ENCODE measurements around the gene RUNX2. TPM values are rescaled to one million over a fixed set of nuclear protein-coding genes. Genes with fewer than 3 reads are reported as not detected.

Gene RUNX2
- total RNA-seq, 2 donors from 2014 or later: 30.8 to 33.7 TPM

GRCh38 chr6:45441851-45442453 is 113.8 kb downstream of the RUNX2 start:
- Mint-ChIP-seq H3K36me3 (ENCODE audit: low read depth) (peaks cover 100% of the 10 kb centered on the region), H3K4me1 (peaks cover 55% of the 10 kb centered on the region), H3K27me3 (no peaks in the 10 kb centered on the region), H3K27ac (peak overlapping the region; percentile 93), H3K4me3 (peak overlapping the region; percentile 76), H3K9me3 (no peaks in the 10 kb centered on the region)
- peak; percentile 76 for ATAC-seq (replicated peaks)

DNA sequence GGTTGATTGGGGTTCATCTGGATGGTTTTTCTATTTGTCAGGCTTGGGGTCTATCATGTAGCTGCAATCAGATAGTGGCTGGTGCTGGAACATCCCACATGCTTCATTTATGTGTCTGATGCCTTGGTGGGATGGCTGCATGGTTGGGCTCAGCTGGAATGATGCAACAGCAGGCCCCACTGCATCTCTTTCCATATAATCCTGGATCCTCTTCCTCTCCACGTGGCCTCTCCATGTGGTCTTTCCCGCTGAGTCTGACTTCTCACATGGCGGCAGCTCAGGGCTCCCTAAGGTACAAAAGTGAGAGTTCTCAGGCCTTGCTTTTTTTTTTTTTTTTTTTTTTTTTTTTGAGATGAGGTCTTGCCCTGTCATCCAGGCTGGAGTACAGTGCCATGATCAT is 114.6 kb downstream of the RUNX2 start:
- peaks cover 100% of the 10 kb centered on the region for H3K36me3 Mint-ChIP-seq (ENCODE audit: low read depth)
- H3K4me1 Mint-ChIP-seq: peaks cover 51% of the 10 kb centered on the region
- no peaks in the 10 kb centered on the region for H3K27me3 Mint-ChIP-seq
- H3K9me3 Mint-ChIP-seq: no peaks in the 10 kb centered on the region
- peak overlapping the region; percentile 76 for H3K4me3 Mint-ChIP-seq
- H3K27ac Mint-ChIP-seq: peak overlapping the region; percentile 93
- ATAC-seq (replicated peaks): no peak

- Mint-ChIP-seq H3K4me3 (peak overlapping the region; percentile 74), H3K36me3 (ENCODE audit: low read depth) (peaks cover 100% of the 10 kb centered on the region), H3K9me3 (no peaks in the 10 kb centered on the region), H3K27me3 (no peaks in the 10 kb centered on the region), H3K27ac (peak overlapping the region; percentile 91), H3K4me1 (peaks cover 49% of the 10 kb centered on the region)
- ATAC-seq (replicated peaks): no peak
These were observed 117.2 kb downstream of the RUNX2 start for GRCh38 chr6:45445364-45445748.

DNA sequence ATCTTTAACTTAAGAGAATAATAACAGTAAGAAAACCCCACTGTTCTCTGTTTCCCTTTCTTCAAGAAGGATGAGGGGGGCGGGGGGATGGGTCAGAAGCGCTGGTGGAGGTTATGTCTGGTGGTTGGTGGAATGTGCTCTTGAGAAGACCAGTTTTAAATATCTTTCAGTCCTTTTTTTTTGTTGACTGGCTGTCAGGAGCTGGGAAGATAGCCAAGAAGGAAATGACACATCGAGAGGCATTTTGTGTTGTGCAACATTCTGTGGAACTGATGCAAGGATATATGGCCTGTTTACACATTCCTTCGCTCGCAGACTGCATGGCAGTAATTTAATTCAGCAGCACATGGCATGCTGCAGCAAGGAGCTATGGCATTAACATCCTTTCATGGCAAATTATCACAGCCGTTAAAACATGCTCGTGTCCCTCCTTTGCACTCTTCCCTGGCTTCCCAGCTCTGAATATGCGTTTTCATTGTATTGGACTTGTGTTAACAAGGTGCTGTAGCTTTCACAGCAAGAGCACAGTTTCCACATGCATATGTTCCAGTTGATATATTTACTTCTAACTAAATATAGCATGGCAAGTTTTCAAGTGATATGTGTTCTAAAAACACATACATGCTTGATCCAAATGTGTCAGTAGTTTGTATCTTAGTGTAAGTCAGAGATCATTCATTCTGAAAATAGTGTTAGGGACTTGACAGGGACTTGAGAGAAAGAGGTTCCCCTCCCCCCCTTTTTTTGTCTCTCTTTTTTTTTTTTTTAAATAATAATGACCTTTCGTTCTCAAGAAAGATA is 117.8 kb downstream of the RUNX2 start:
- H3K36me3 Mint-ChIP-seq (ENCODE audit: low read depth): peaks cover 100% of the 10 kb centered on the region
- peak; percentile 42 for ATAC-seq (replicated peaks)
- H3K4me1 Mint-ChIP-seq: peaks cover 53% of the 10 kb centered on the region
- no peaks in the 10 kb centered on the region for H3K27me3 Mint-ChIP-seq
- H3K9me3 Mint-ChIP-seq: no peaks in the 10 kb centered on the region
- peak overlapping the region; percentile 74 for H3K4me3 Mint-ChIP-seq
- peak overlapping the region; percentile 91 for H3K27ac Mint-ChIP-seq

DNA sequence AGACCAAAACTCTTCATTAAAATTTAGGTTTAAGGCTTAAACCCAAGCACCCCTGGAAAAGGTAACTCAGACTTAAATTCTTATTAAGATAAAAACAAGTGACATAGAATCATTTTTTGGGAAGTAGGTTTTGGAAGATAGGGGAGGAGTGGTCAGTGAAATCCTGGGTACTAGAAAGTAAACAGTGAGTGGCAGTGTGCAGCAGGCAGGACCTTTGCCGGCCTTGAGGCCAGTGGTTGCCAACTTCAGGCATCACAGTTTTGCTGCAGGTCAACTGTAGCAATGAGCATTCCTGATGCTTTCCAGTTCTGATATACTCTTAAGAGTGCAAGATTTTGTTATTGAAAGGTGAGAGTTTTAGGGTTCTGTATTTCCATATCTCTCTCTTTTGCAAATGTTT is 118.9 kb downstream of the RUNX2 start:
- H3K27me3 Mint-ChIP-seq: no peaks in the 10 kb centered on the region
- H3K27ac Mint-ChIP-seq: peak overlapping the region; percentile 91
- H3K9me3 Mint-ChIP-seq: no peaks in the 10 kb centered on the region
- no peak for ATAC-seq (replicated peaks)
- no peak overlapping the region for H3K4me3 Mint-ChIP-seq
- peaks cover 53% of the 10 kb centered on the region for H3K4me1 Mint-ChIP-seq
- H3K36me3 Mint-ChIP-seq (ENCODE audit: low read depth): peaks cover 100% of the 10 kb centered on the region

GRCh38 chr6:45447716-45448115 is 119.6 kb downstream of the RUNX2 start:
- Mint-ChIP-seq H3K36me3 (ENCODE audit: low read depth) (peaks cover 100% of the 10 kb centered on the region), H3K4me1 (peaks cover 52% of the 10 kb centered on the region), H3K4me3 (peak overlapping the region; percentile 66), H3K27me3 (no peaks in the 10 kb centered on the region), H3K9me3 (no peaks in the 10 kb centered on the region), H3K27ac (peak overlapping the region; percentile 75)
- ATAC-seq (replicated peaks): no peak

DNA sequence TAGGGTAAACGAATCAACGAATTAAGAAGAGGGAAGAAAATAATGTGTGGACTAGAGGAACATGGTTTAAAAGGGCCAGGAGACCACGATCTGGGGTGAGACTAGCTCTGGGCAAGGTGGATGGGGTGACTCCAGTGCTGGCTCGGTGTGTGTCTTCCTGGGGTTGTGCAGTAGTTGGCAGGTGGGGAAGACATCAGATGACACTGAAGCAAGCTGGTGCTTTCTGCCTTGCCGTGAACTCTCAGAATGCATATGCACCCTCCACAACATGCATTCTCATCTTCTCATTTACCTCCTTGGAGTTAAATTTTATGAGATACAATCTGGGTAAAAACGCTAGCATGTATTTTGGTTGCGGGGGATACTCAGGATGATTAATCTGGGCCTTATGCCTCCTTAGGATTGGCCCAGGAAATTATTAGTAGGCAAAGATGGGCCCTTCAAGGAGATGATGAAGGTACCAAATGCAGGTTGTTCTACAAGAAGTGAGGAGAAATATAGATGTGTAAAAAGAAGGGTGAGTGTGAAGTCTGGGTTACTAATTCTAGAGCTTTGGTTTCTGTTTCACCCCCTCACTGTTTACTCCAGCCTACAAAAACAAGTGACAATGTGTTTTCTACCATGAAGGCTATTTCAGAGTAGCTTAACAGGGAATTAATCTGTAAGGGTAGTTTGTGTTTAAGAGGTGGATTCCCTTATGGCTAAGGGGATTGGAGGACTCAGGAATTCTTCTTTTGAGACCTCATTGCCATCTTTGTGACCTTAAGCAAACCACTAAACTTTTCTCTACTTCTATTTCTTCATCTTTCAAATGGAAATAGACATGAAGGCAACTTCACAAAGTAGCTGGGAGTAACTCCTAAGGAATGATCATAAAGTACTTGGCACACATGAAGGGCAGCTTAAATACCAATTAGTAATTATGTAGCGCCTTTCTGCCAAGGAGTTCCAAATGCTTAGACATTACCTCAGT is 120.6 kb downstream of the RUNX2 start:
- peaks cover 97% of the 10 kb centered on the region for H3K36me3 Mint-ChIP-seq (ENCODE audit: low read depth)
- ATAC-seq (replicated peaks): peak; percentile 72

DNA sequence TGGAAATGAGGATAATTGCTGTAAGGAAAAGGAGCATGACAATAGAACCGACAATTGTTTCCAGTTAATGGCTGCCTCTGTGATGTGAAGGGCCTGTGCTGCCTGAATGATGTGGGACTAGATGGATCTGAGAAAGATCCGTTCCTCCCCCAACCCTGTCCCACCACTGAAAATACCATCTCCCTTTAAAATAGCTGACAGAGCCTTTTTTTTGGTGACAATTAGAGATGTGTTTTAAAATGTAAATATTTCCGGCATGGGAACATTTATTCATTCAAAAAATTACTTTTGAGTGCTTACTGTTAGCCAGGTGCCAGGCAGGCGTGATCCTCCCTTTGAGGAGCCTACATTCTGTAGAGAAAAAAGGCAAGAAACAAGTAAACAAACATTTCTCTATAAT is 122.0 kb downstream of the RUNX2 start:
- ATAC-seq (replicated peaks): no peak
- Mint-ChIP-seq H3K9me3 (no peaks in the 10 kb centered on the region), H3K27me3 (no peaks in the 10 kb centered on the region), H3K4me3 (peak overlapping the region; percentile 41), H3K36me3 (ENCODE audit: low read depth) (peaks cover 97% of the 10 kb centered on the region), H3K27ac (peak overlapping the region; percentile 39), H3K4me1 (peaks cover 58% of the 10 kb centered on the region)

More for the DNA sequence above, 120.6 kb downstream of the RUNX2 start:
- Mint-ChIP-seq H3K9me3 (no peaks in the 10 kb centered on the region), H3K4me1 (peaks cover 55% of the 10 kb centered on the region), H3K4me3 (peak overlapping the region; percentile 66), H3K27me3 (no peaks in the 10 kb centered on the region), H3K27ac (peak overlapping the region; percentile 75)

- Mint-ChIP-seq H3K9me3 (no peaks in the 10 kb centered on the region), H3K27me3 (no peaks in the 10 kb centered on the region), H3K4me3 (peak overlapping the region; percentile 41), H3K27ac (peak overlapping the region; percentile 39), H3K4me1 (peaks cover 54% of the 10 kb centered on the region), H3K36me3 (ENCODE audit: low read depth) (peaks cover 91% of the 10 kb centered on the region)
- no peak for ATAC-seq (replicated peaks)
These were observed 122.7 kb downstream of the RUNX2 start for GRCh38 chr6:45450831-45451230.

DNA sequence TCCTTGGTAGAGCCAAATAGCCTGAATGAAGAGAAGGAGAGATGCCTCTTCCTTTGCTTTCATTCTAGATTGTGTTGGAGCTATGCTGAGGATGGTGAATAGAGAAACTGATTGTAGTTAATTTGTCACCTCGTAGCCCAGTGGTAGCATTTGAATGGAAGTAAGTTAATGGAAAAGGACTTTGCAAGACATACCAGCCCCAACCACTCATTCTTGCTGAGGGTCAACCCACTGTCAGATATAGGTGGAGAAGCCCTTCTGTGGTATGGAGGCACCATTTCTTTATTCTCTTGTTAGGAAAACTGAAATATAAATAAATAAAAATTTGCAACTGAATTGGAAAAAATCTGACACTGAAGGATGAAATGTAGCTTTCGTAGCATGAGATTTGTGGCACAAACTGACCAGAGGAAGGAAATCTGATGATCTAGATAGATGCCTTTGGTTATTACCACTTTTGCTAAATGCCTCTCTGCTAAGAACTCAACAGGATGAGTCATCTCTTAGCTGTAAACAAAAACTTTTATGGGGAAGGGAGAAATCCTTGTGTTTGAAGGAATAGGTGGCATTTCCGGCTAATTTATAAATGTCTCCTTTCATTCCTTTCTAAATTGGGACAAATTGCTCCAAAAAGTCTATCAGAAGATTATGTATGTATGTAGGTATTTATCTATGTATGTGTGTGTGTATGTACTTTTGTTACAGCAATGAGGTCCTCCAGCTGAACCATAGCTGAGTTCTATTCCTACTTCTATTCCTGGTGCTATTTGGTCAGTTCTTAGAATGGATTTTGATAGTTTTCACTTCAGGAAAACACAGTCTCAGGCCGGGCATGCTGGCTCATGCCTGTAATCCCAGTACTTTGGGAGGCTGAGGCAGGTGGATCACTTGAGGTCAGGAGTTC is 126.1 kb downstream of the RUNX2 start:
- no peak overlapping the region for H3K27ac Mint-ChIP-seq
- peaks cover 39% of the 10 kb centered on the region for H3K4me1 Mint-ChIP-seq
- no peak for ATAC-seq (replicated peaks)
- no peaks in the 10 kb centered on the region for H3K9me3 Mint-ChIP-seq
- H3K4me3 Mint-ChIP-seq: no peak overlapping the region
- H3K27me3 Mint-ChIP-seq: no peaks in the 10 kb centered on the region
- peaks cover 77% of the 10 kb centered on the region for H3K36me3 Mint-ChIP-seq (ENCODE audit: low read depth)

DNA sequence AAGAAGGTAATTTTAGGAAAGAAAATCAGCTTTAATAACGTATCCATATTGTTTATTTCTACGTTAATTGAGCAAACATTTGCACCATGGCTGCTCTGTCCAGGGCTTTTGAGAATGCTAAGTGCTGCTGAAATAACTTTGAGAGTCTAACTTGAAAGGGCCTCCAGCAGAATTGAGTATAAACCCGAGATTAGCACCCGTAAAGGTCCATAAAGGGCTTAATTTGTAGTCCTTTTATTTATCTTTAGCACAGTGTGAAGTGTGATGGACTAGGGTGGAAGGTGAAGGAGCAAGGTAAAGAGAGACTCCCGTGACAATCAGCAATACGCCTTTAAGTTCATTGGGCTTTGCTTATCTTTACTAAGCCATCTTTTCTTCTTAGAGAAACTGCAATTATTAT is 127.3 kb downstream of the RUNX2 start:
- Mint-ChIP-seq H3K36me3 (ENCODE audit: low read depth) (peaks cover 66% of the 10 kb centered on the region), H3K9me3 (no peaks in the 10 kb centered on the region), H3K4me1 (peaks cover 33% of the 10 kb centered on the region), H3K27ac (no peak overlapping the region), H3K27me3 (no peaks in the 10 kb centered on the region), H3K4me3 (no peak overlapping the region)
- no peak for ATAC-seq (replicated peaks)

DNA sequence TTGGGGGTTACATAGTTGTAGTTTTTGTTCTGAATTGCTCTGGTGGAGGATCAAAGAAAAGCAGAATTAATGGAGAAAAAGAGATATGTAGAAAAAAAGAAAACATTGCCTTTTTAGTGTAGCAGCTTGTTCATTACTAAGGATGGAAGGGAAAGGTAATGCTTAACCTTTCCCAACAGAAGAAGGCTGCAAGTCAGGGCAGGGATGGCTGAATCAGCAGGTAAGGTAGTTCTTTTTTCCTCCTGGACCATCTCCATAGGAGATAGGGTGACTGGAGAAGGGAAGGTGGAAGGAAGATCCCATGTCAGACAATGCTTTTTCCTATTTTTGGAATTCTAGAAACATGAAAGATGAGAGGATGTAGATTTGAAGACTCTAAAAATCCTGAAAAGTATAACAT is 129.0 kb downstream of the RUNX2 start:
- Mint-ChIP-seq H3K27me3 (no peaks in the 10 kb centered on the region), H3K36me3 (ENCODE audit: low read depth) (peaks cover 48% of the 10 kb centered on the region), H3K4me1 (peaks cover 16% of the 10 kb centered on the region), H3K27ac (peak overlapping the region; percentile 25), H3K4me3 (no peak overlapping the region), H3K9me3 (no peaks in the 10 kb centered on the region)
- no peak for ATAC-seq (replicated peaks)

DNA sequence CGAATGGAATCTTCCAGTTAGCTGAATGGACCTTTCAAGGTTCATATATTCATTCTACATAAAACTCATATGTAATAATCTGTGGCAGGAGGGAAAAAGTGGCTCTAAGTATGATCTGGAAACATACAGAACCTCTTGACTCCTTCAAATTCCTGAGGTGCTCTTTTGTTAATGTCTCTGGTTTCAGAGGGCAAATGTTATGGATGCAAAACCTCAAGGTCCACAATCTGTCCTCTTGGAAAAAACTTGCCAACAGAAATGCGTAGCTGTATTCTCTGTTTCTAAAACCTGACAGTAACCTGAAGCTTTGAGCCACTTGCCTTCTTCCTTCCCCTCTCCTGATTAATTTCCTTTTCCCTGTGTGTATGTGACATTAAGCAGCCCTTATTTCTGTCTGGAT is 130.5 kb downstream of the RUNX2 start:
- H3K9me3 Mint-ChIP-seq: no peaks in the 10 kb centered on the region
- H3K27me3 Mint-ChIP-seq: no peaks in the 10 kb centered on the region
- peaks cover 36% of the 10 kb centered on the region for H3K36me3 Mint-ChIP-seq (ENCODE audit: low read depth)
- H3K27ac Mint-ChIP-seq: no peak overlapping the region
- H3K4me1 Mint-ChIP-seq: peaks cover 10% of the 10 kb centered on the region
- ATAC-seq (replicated peaks): no peak
- no peak overlapping the region for H3K4me3 Mint-ChIP-seq
